KMS-11 (cell line): ENCODE data around the gene ARHGDIA.
A peak's percentile ranks its signal among the peaks of the same experiment; 100 is the strongest.

Experiments used
- H2AFZ ChIP-seq: fragments of 200-600 bp; sonication (generic); 2 replicates; pipeline ENCODE4 v1.6.1; 2016; ENCODE audit warnings: antibody characterized with exemption, mixed run types, low read depth
- H3K27ac ChIP-seq: fragments of 200-600 bp; sonication (generic); 2 replicates; pipeline ENCODE4 v1.6.1; 2016; ENCODE audit warnings: mild to moderate bottlenecking, mixed run types
- H3K27me3 ChIP-seq: fragments of 200-600 bp; sonication (generic); 2 replicates; pipeline ENCODE4 v1.6.1; 2017; ENCODE audit warnings: mild to moderate bottlenecking, low read depth, mixed run types, moderate library complexity; ENCODE audit not compliant: insufficient read depth
- H3K36me3 ChIP-seq: fragments of 200-600 bp; sonication (generic); 2 replicates; pipeline ENCODE4 v1.6.1; 2017; ENCODE audit warnings: mild to moderate bottlenecking, mixed run types; ENCODE audit not compliant: insufficient read depth
- H3K4me1 ChIP-seq: fragments of 200-600 bp; sonication (generic); 2 replicates; pipeline ENCODE4 v1.6.1; 2016; ENCODE audit warnings: mild to moderate bottlenecking, low read depth, mixed run types; ENCODE audit not compliant: poor library complexity, severe bottlenecking
- H3K4me2 ChIP-seq: fragments of 200-600 bp; sonication (generic); 2 replicates; pipeline ENCODE4 v1.7.0; 2016; ENCODE audit warnings: mild to moderate bottlenecking, mixed run types
- H3K4me3 ChIP-seq: fragments of 200-600 bp; sonication (generic); IDR thresholded peaks from 2 replicates; pipeline ENCODE4 v1.6.1; 2017; ENCODE audit warnings: low read depth, low read length, mixed read lengths; ENCODE audit not compliant: insufficient read depth
- H3K79me2 ChIP-seq: fragments of 200-600 bp; sonication (generic); 2 replicates; pipeline ENCODE4 v1.6.1; 2016; ENCODE audit warnings: low read depth, mixed run types; ENCODE audit not compliant: insufficient read depth
- H3K9ac ChIP-seq: fragments of 200-600 bp; sonication (generic); 2 replicates; pipeline ENCODE4 v1.6.1; 2016; ENCODE audit warnings: mild to moderate bottlenecking, mixed run types
- H4K20me1 ChIP-seq: fragments of 200-600 bp; sonication (generic); 2 replicates; pipeline ENCODE4 v1.6.1; 2016; ENCODE audit warnings: mild to moderate bottlenecking, mixed run types; ENCODE audit not compliant: insufficient read depth
- CTCF ChIP-seq: fragments of 200-600 bp; sonication (generic); conservative IDR thresholded peaks from 2 replicates; pipeline ENCODE4 v1.6.1; 2017; ENCODE audit warnings: low read depth, mild to moderate bottlenecking, antibody characterized with exemption, low read length, moderate library complexity, mixed read lengths

Gene ARHGDIA

GRCh38 chr17:81838753-81839255, 32.3 kb downstream of the ARHGDIA start:
- H3K27me3 ChIP-seq: no peaks in the 10 kb centered on the region
- peaks cover 9% of the 10 kb centered on the region; the same call in 1 of the 2 replicates for H3K79me2 ChIP-seq
- no peak overlapping the region for H3K4me3 ChIP-seq
- H3K4me1 ChIP-seq: peaks cover 6% of the 10 kb centered on the region
- H3K36me3 ChIP-seq: no peaks in the 10 kb centered on the region
- no peak overlapping the region for H3K4me2 ChIP-seq
- no peak overlapping the region for H3K9ac ChIP-seq
- no peak for TF ChIP-seq CTCF
- 0 out of 2 replicates have a peak, but pooled peaks cover 4% of the 10 kb centered on the region for H4K20me1 ChIP-seq
- H2AFZ ChIP-seq: no peak overlapping the region
- H3K27ac ChIP-seq: no peak overlapping the region

GRCh38 chr17:81837641-81838040, 33.5 kb downstream of the ARHGDIA start:
- H3K4me1 ChIP-seq: peaks cover 8% of the 10 kb centered on the region
- H3K36me3 ChIP-seq: no peaks in the 10 kb centered on the region
- no peak overlapping the region for H3K9ac ChIP-seq
- 0 out of 2 replicates have a peak, but pooled peaks cover 4% of the 10 kb centered on the region for H4K20me1 ChIP-seq
- H2AFZ ChIP-seq: no peak overlapping the region
- no peak overlapping the region for H3K27ac ChIP-seq
- H3K27me3 ChIP-seq: no peaks in the 10 kb centered on the region
- peaks cover 9% of the 10 kb centered on the region; the same call in 1 of the 2 replicates for H3K79me2 ChIP-seq
- H3K4me2 ChIP-seq: no peak overlapping the region
- H3K4me3 ChIP-seq: no peak overlapping the region
- TF ChIP-seq CTCF: no peak

GRCh38 chr17:81834831-81835267, 36.3 kb downstream of the ARHGDIA start, which contains the start of gene PPP1R27:
Gene PPP1R27, minus strand, starts transcription at chr17:81835050. Its CDS starts 97 bp downstream, at chr17:81834953.
- Histone ChIP-seq H3K36me3 (no peaks in the 10 kb centered on the region), H2AFZ (peak within 1 kb of the TSS; percentile 83; the same call in 1 of the 2 replicates), H3K9ac (peak within 1 kb of the TSS; percentile 94), H3K27me3 (no peaks in the 10 kb centered on the region), H3K4me3 (no peak within 1 kb of the TSS), H3K27ac (peak within 1 kb of the TSS; percentile 84; the same call in 1 of the 2 replicates), H3K79me2 (peaks cover 9% of the 10 kb centered on the region; the same call in 1 of the 2 replicates), H4K20me1 (no peaks in the 10 kb centered on the region), H3K4me1 (peaks cover 28% of the 10 kb centered on the region), H3K4me2 (peak within 1 kb of the TSS; percentile 74)
- TF ChIP-seq CTCF: no peak

GRCh38 chr17:81833921-81834830, 37.0 kb downstream of the ARHGDIA start:
- peak overlapping the region; percentile 84; the same call in 1 of the 2 replicates for H3K27ac ChIP-seq
- H3K4me2 ChIP-seq: peak overlapping the region; percentile 74
- no peaks in the 10 kb centered on the region for H3K36me3 ChIP-seq
- H3K9ac ChIP-seq: peak overlapping the region; percentile 94
- peak overlapping the region; percentile 83 for H2AFZ ChIP-seq
- no peaks in the 10 kb centered on the region for H4K20me1 ChIP-seq
- H3K27me3 ChIP-seq: no peaks in the 10 kb centered on the region
- no peak overlapping the region for H3K4me3 ChIP-seq
- H3K79me2 ChIP-seq: peaks cover 9% of the 10 kb centered on the region; the same call in 1 of the 2 replicates
- TF ChIP-seq CTCF: no peak
- peaks cover 28% of the 10 kb centered on the region for H3K4me1 ChIP-seq
